ES-I3 (cell line): Measurements from ENCODE around the gene KIN.

Experiments
- H3K36me3 ChIP-seq: 2 replicates; pipeline ENCODE4 v1.6.1; 2013; ENCODE audit warnings: mild to moderate bottlenecking, low read length, control low read depth, moderate library complexity; ENCODE audit not compliant: insufficient read depth
- H3K4me1 ChIP-seq: 2 replicates; pipeline ENCODE4 v1.6.1; 2013; ENCODE audit warnings: mild to moderate bottlenecking, control low read depth, low read length; ENCODE audit not compliant: insufficient read depth
- H3K9ac ChIP-seq: 2 replicates; pipeline ENCODE4 v1.6.1; 2013; ENCODE audit warnings: low read depth, mild to moderate bottlenecking, low read length, moderate library complexity
- H3K9me3 ChIP-seq: 2 replicates; pipeline ENCODE4 v1.6.1; 2013; ENCODE audit warnings: mild to moderate bottlenecking, low read length, moderate library complexity; ENCODE audit not compliant: control insufficient read depth, insufficient read depth

KIN gene

DNA sequence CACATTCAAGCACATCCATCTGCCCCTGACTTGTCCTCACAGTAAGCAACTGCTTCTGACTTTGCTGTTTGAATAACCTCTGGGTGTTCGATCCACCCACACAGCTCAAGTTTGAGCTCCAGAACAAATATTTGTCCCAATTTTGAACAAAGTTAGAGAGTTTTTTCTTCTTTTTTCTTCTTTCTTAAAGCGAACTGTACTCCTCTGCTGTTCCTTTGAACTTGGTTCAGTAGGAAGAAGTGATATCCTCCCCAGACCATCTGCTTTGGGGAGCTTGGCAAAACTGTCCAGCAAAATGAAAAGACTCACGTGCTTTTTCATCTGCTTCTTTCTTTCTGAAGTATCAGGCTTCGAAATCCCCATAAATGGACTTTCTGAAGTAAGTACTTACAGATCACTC lies 84.7 kb downstream of the KIN start, which contains the start of gene ITIH2:
ITIH2 (plus strand) TSS at position 177 of the 400 bp plus-strand sequence; CDS start at position 296, 119 bp downstream.
- Histone ChIP-seq H3K9ac (no peak within 1 kb of the TSS), H3K36me3 (no peaks in the 10 kb centered on the region), H3K9me3 (no peaks in the 10 kb centered on the region), H3K4me1 (no peaks in the 10 kb centered on the region)

DNA sequence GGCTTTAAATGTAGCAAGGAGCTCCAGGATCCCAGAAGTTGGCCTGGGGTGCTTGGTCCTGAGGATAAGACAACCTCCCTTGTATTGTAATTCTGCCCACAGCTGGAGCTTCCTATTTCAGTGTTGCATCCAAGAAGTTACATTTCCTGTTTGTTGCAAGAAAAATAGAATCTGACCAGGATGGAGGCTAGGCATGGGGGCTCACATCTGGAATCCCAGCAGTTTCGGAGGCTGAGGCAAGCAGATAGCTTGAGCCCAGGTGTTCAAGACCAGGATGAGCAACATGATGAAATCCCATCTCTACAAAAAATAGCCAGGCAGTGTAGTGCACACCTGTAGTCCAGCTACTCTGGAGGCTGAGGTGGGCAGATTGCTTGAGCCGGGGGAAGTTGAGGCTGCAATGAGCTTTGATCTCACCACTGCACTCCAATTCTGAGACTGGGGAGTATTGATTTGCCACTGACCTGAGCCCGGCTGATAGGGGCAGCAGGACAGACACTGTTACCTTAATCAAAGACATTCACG lies 85.4 kb downstream of the KIN start:
- Histone ChIP-seq H3K36me3 (no peaks in the 10 kb centered on the region), H3K9ac (no peak overlapping the region), H3K4me1 (no peaks in the 10 kb centered on the region), H3K9me3 (no peaks in the 10 kb centered on the region)

DNA sequence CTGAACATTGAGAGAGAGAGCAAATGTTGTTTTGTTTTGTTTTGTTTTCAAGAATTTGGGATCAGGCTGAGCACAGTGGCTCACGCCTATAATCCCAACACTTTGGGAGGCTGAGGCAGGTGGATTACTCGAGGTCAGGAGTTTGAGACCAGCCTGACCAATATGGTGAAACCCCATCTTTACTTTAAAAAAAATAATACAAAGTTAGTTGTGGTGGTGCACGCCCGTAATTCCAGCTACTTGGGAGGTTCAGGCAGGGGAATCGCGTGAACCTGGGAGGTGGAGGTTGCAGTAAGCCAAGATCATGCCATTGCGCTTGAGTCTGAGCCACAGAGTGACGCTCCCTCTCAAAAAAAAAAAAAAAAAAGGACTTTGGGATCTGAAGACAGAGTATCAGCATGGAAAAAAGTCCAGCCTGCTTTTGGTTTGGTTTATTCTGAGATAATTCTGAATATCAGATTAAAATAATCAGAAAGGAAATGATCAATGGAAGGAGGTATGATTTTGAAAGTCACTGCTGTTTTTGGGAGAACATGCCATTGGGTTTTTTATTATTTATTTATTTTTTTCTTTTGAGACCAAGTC lies 86.5 kb downstream of the KIN start:
- H3K9me3 ChIP-seq = no peaks in the 10 kb centered on the region
- H3K36me3 ChIP-seq = no peaks in the 10 kb centered on the region
- no peak overlapping the region for H3K9ac ChIP-seq
- no peaks in the 10 kb centered on the region for H3K4me1 ChIP-seq
